Raji (cell line): ENCODE data around the gene CXorf58.

ENCODE experiments used
- POLR2A ChIP-seq: IDR thresholded peaks from 2 replicates; pipeline ENCODE4 v1.6.1; 2011; ENCODE audit warnings: low read depth, low read length, control low read depth; ENCODE audit not compliant: insufficient read depth

CXorf58 gene

GRCh38 chrX:23935106-23935505 is 27.3 kb downstream of the CXorf58 start:
- TF ChIP-seq POLR2A, result no peak

GRCh38 chrX:23936180-23936579 is 28.4 kb downstream of the CXorf58 start:
- no peak for TF ChIP-seq POLR2A

- no peak for TF ChIP-seq POLR2A
Observed at GRCh38 chrX:23937100-23937499, 29.3 kb downstream of the CXorf58 start.

- TF ChIP-seq POLR2A, result no peak
Observed at GRCh38 chrX:23938690-23939089, 30.9 kb downstream of the CXorf58 start.

GRCh38 chrX:23939203-23939602 is 31.4 kb downstream of the CXorf58 start:
- TF ChIP-seq POLR2A, result no peak

GRCh38 chrX:23944234-23944633 is 36.4 kb downstream of the CXorf58 start:
- no peak for TF ChIP-seq POLR2A

GRCh38 chrX:23945206-23945605 is 37.4 kb downstream of the CXorf58 start:
- no peak for TF ChIP-seq POLR2A

GRCh38 chrX:23952391-23952790 is 44.6 kb downstream of the CXorf58 start:
- no peak for TF ChIP-seq POLR2A

GRCh38 chrX:23952984-23953907 is 45.4 kb downstream of the CXorf58 start:
- TF ChIP-seq POLR2A, result no peak

- TF ChIP-seq POLR2A, result no peak
Observed at GRCh38 chrX:23953908-23954269, 46.1 kb downstream of the CXorf58 start.

GRCh38 chrX:23954396-23954795 is 46.6 kb downstream of the CXorf58 start:
- TF ChIP-seq POLR2A, result no peak

- no peak for TF ChIP-seq POLR2A
Observed at GRCh38 chrX:23959781-23960180, 52.0 kb downstream of the CXorf58 start.

GRCh38 chrX:23964191-23964590 is 56.4 kb downstream of the CXorf58 start:
- no peak for TF ChIP-seq POLR2A

- no peak for TF ChIP-seq POLR2A
Observed at GRCh38 chrX:23978491-23978890, 70.7 kb downstream of the CXorf58 start.

GRCh38 chrX:23980011-23980441 is 72.2 kb downstream of the CXorf58 start:
- no peak for TF ChIP-seq POLR2A

- TF ChIP-seq POLR2A, result no peak
Observed at GRCh38 chrX:23981222-23981621, 73.4 kb downstream of the CXorf58 start.

- no peak for TF ChIP-seq POLR2A
Observed at GRCh38 chrX:23981711-23982110, 73.9 kb downstream of the CXorf58 start.
